GM12878 (cell line): ENCODE results near the gene RASGRF1.

Experiments used
- BACH1 ChIP-seq: fragments of 450-650 bp; IDR thresholded peaks from 2 replicates; pipeline ENCODE4 v1.6.1; 2017; ENCODE audit warnings: mild to moderate bottlenecking, borderline replicate concordance
- EP300 ChIP-seq, 2 experiments: fragments of 150-350 bp in 1 of 2; IDR thresholded peaks; 2 replicates each; pipeline ENCODE4 v1.6.1; 2011 to 2012; ENCODE audit warnings: low read depth in 2 of 2, low read length in 2 of 2, borderline replicate concordance in 1 of 2, improper control_type of control experiment in 1 of 2, inconsistent platforms in 1 of 2; ENCODE audit not compliant: control insufficient read depth in 1 of 2
- HDAC2 ChIP-seq: fragments of 200-600 bp; sonication (generic); IDR thresholded peaks from 2 replicates; pipeline ENCODE4 v1.6.1; 2017
- MYC ChIP-seq: IDR thresholded peaks from 2 replicates; pipeline ENCODE4 v1.6.1; 2011; ENCODE audit warnings: mild to moderate bottlenecking, low read length, moderate library complexity, inconsistent platforms; ENCODE audit not compliant: insufficient read depth, insufficient replicate concordance, insufficient read length, severe bottlenecking
- PML ChIP-seq: IDR thresholded peaks from 2 replicates; pipeline ENCODE4 v1.6.1; 2012; ENCODE audit warnings: low read length, inconsistent platforms
- SIN3A ChIP-seq: IDR thresholded peaks from 2 replicates; pipeline ENCODE4 v1.6.1; 2012; ENCODE audit warnings: low read depth, low read length, improper control_type of control experiment
- TAF1 ChIP-seq: IDR thresholded peaks from 2 replicates; pipeline ENCODE4 v1.6.1; 2011; ENCODE audit warnings: mild to moderate bottlenecking, low read depth, low read length, borderline replicate concordance
- ZNF384 ChIP-seq: IDR thresholded peaks from 2 replicates; pipeline ENCODE4 v1.6.1; 2012; ENCODE audit warnings: low read depth, mild to moderate bottlenecking, low read length, improper control_type of control experiment, borderline replicate concordance
- ZZZ3 ChIP-seq: IDR thresholded peaks from 2 replicates; pipeline ENCODE4 v1.6.1; 2011; ENCODE audit warnings: low read depth; ENCODE audit not compliant: control insufficient read depth, insufficient read length
- TF ChIP-seq, protein P1 (sequence below): IDR thresholded peaks from 2 replicates; pipeline ENCODE4 v1.6.1; 2012; ENCODE audit warnings: low read depth, low read length, improper control_type of control experiment
- TF ChIP-seq, protein P2 (sequence below), 3 experiments: IDR thresholded peaks in 2 of 3; conservative IDR thresholded peaks in 1 of 3; 2 replicates each; pipeline ENCODE4 v1.5.1; 2011; ENCODE audit warnings: low read depth in 3 of 3, low read length in 3 of 3, mild to moderate bottlenecking in 3 of 3, control low read depth in 2 of 3, moderate library complexity in 2 of 3, inconsistent platforms in 1 of 3, mixed read lengths in 1 of 3; ENCODE audit not compliant: control insufficient read depth in 2 of 3, insufficient read depth in 1 of 3; ENCODE audit errors: extremely low read depth in 1 of 3
- TF ChIP-seq, protein P3 (sequence below): IDR thresholded peaks from 2 replicates; pipeline ENCODE4 v1.6.1; 2012; ENCODE audit warnings: mild to moderate bottlenecking, low read depth, low read length

DNA sequence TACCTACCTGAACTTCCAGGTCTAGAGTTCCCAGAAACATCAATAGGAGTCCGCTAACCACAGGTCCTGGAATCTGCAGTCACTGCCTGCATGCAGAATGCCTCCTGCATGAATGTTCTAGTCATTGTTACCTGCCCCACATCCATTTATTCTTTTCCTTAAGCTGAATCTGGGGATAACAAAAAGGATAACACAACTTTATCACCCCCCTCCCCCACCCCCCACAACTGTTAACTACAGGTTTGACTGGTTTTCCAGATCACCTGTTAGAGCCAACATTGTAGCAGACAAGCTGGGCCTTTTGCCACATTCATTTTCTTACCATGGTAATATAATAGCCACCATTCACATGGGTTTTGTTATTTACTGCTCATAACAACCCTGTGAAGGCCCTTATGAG, 141.1 kb downstream of the RASGRF1 start:
- TF ChIP-seq ZNF384 (no peak), HDAC2 (no peak), TAF1 (no peak), ZZZ3 (no peak), BACH1 (no peak), EP300 (IDR thresholded peaks at IDR 0.05; ENCODE audit: borderline replicate concordance in 1 of 2, control insufficient read depth in 1 of 2, low read depth in 2 of 2, low read length in 2 of 2) (no peak), PML (no peak), MYC (no peak), SIN3A (no peak)
- TF ChIP-seq, protein P1, sequence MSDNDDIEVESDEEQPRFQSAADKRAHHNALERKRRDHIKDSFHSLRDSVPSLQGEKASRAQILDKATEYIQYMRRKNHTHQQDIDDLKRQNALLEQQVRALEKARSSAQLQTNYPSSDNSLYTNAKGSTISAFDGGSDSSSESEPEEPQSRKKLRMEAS, result no peak
- TF ChIP-seq, protein P2, sequence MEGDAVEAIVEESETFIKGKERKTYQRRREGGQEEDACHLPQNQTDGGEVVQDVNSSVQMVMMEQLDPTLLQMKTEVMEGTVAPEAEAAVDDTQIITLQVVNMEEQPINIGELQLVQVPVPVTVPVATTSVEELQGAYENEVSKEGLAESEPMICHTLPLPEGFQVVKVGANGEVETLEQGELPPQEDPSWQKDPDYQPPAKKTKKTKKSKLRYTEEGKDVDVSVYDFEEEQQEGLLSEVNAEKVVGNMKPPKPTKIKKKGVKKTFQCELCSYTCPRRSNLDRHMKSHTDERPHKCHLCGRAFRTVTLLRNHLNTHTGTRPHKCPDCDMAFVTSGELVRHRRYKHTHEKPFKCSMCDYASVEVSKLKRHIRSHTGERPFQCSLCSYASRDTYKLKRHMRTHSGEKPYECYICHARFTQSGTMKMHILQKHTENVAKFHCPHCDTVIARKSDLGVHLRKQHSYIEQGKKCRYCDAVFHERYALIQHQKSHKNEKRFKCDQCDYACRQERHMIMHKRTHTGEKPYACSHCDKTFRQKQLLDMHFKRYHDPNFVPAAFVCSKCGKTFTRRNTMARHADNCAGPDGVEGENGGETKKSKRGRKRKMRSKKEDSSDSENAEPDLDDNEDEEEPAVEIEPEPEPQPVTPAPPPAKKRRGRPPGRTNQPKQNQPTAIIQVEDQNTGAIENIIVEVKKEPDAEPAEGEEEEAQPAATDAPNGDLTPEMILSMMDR (IDR thresholded peaks at IDR 0.05 in 2 of 3, conservative IDR thresholded peaks at IDR 0.05 in 1 of 3; ENCODE audit: control insufficient read depth in 2 of 3, extremely low read depth in 1 of 3, insufficient read depth in 1 of 3, low read depth in 3 of 3, low read length in 3 of 3), result no peak
- TF ChIP-seq, protein P3, sequence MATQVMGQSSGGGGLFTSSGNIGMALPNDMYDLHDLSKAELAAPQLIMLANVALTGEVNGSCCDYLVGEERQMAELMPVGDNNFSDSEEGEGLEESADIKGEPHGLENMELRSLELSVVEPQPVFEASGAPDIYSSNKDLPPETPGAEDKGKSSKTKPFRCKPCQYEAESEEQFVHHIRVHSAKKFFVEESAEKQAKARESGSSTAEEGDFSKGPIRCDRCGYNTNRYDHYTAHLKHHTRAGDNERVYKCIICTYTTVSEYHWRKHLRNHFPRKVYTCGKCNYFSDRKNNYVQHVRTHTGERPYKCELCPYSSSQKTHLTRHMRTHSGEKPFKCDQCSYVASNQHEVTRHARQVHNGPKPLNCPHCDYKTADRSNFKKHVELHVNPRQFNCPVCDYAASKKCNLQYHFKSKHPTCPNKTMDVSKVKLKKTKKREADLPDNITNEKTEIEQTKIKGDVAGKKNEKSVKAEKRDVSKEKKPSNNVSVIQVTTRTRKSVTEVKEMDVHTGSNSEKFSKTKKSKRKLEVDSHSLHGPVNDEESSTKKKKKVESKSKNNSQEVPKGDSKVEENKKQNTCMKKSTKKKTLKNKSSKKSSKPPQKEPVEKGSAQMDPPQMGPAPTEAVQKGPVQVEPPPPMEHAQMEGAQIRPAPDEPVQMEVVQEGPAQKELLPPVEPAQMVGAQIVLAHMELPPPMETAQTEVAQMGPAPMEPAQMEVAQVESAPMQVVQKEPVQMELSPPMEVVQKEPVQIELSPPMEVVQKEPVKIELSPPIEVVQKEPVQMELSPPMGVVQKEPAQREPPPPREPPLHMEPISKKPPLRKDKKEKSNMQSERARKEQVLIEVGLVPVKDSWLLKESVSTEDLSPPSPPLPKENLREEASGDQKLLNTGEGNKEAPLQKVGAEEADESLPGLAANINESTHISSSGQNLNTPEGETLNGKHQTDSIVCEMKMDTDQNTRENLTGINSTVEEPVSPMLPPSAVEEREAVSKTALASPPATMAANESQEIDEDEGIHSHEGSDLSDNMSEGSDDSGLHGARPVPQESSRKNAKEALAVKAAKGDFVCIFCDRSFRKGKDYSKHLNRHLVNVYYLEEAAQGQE, result no peak
